HepG2 (cell line): ENCODE measurements around the gene SNX19. TPM values are rescaled to one million over a fixed set of nuclear protein-coding genes. Genes with fewer than 3 reads are reported as not detected.
A peak's percentile ranks its signal among the peaks of the same experiment; 100 is the strongest.

Experiments
- BCL3 ChIP-seq: sonication (generic); formaldehyde crosslinking; IDR thresholded peaks from 2 replicates; pipeline ENCODE4 v1.5.1; 2020; ENCODE audit warnings: mild to moderate bottlenecking, missing genetic modification reagents, moderate library complexity
- CCAR2 ChIP-seq: fragments of 200-400 bp; formaldehyde crosslinking; optimal IDR thresholded peaks from 2 replicates; pipeline ENCODE3; 2018; ENCODE audit warnings: low read depth, mild to moderate bottlenecking, low read length, moderate library complexity
- EZH2 ChIP-seq: conservative IDR thresholded peaks from 2 replicates; pipeline ENCODE4 v1.6.1; 2012; ENCODE audit warnings: mild to moderate bottlenecking, low read depth, low read length, moderate library complexity
- FOSL2 ChIP-seq: sonication (generic); formaldehyde crosslinking; IDR thresholded peaks from 2 replicates; pipeline ENCODE4 v1.4.0; 2020; ENCODE audit warnings: missing genetic modification reagents
- ZNF20 ChIP-seq: sonication (generic); formaldehyde crosslinking; IDR thresholded peaks from 2 replicates; pipeline ENCODE4 v1.4.0; 2020; ENCODE audit warnings: mild to moderate bottlenecking, moderate library complexity, missing genetic modification reagents
- ZNF563 ChIP-seq: sonication (generic); formaldehyde crosslinking; IDR thresholded peaks from 2 replicates; pipeline ENCODE4 v1.8.0; 2022; ENCODE audit warnings: mild to moderate bottlenecking, moderate library complexity, missing genetic modification reagents
- polyA plus RNA-seq, 8 experiments: library from polyadenylated mRNA; depleted of rRNA in 3 of 8; stranded (reverse) in 7 of 8; unstranded in 1 of 8; fragments of >200 nt; fragmentation: Illumina TruSeq in 4 of 8; extraction: Trizol in 4 of 8; gene quantifications; 2 replicates each; pipeline versions ENCODE4 v1.2.1 to v1.2.3, GENCODE V29; 2011 to 2016; ENCODE audit warnings: low read depth in 4 of 8, missing spikeins in 1 of 8, mixed read lengths in 1 of 8; ENCODE audit not compliant: insufficient read depth in 1 of 8
- total RNA-seq, 5 experiments: library from RNA; depleted of rRNA; stranded (reverse); fragments of >200 nt; fragmentation: Illumina TruSeq; extraction: Trizol; gene quantifications; 2 replicates each; pipeline ENCODE4 v1.2.3, GENCODE V29; 2016; ENCODE audit warnings: low read depth in 1 of 5
- TF ChIP-seq, protein P1 (sequence below): sonication (generic); formaldehyde crosslinking; IDR thresholded peaks from 2 replicates; pipeline ENCODE4 v1.5.1; 2020; ENCODE audit warnings: mild to moderate bottlenecking, missing genetic modification reagents, moderate library complexity

The SNX19 gene
- total and polyA plus RNA-seq, 2 of the 13 experiments (the other 11 are each of a cell fraction or from before 2014, with no cell fraction given): 0.13 to 0.27 TPM

- TF ChIP-seq, protein P1, sequence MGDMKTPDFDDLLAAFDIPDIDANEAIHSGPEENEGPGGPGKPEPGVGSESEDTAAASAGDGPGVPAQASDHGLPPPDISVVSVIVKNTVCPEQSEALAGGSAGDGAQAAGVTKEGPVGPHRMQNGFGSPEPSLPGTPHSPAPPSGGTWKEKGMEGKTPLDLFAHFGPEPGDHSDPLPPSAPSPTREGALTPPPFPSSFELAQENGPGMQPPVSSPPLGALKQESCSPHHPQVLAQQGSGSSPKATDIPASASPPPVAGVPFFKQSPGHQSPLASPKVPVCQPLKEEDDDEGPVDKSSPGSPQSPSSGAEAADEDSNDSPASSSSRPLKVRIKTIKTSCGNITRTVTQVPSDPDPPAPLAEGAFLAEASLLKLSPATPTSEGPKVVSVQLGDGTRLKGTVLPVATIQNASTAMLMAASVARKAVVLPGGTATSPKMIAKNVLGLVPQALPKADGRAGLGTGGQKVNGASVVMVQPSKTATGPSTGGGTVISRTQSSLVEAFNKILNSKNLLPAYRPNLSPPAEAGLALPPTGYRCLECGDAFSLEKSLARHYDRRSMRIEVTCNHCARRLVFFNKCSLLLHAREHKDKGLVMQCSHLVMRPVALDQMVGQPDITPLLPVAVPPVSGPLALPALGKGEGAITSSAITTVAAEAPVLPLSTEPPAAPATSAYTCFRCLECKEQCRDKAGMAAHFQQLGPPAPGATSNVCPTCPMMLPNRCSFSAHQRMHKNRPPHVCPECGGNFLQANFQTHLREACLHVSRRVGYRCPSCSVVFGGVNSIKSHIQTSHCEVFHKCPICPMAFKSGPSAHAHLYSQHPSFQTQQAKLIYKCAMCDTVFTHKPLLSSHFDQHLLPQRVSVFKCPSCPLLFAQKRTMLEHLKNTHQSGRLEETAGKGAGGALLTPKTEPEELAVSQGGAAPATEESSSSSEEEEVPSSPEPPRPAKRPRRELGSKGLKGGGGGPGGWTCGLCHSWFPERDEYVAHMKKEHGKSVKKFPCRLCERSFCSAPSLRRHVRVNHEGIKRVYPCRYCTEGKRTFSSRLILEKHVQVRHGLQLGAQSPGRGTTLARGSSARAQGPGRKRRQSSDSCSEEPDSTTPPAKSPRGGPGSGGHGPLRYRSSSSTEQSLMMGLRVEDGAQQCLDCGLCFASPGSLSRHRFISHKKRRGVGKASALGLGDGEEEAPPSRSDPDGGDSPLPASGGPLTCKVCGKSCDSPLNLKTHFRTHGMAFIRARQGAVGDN (CRISPR knock-in tag): peak; percentile 20; the same call in 1 of the 2 replicates
- TF ChIP-seq ZNF20 (CRISPR knock-in tag) (no peak), CCAR2 (no peak), FOSL2 (CRISPR knock-in tag) (no peak), ZNF563 (CRISPR knock-in tag) (no peak), BCL3 (CRISPR knock-in tag) (no peak), EZH2 (no peak)
Measured at GRCh38 chr11:130865091-130865773, 51.0 kb downstream of the SNX19 start (continued).
